HTR-8/SVneo (cell line): ENCODE results near the gene ABCG1.

Experiments
- DNase-seq: peaks from one replicate; pipeline ENCODE4 v3.0.0; 2011; ENCODE audit warnings: low spot score, mixed read lengths; ENCODE audit not compliant: insufficient read length
- FAIRE-seq: peaks from 2 replicates; lab custom pipeline; 2011; peaks lifted over from hg19 to GRCh38; lab: Jason Lieb, UNC

Gene ABCG1

GRCh38 chr21:42191064-42191463 lies 27.9 kb upstream of the ABCG1 start:
- no peak for DNase-seq
- FAIRE-seq = no peak

GRCh38 chr21:42191696-42192595 lies 27.0 kb upstream of the ABCG1 start:
- DNase-seq = no peak
- FAIRE-seq = no peak

GRCh38 chr21:42193131-42193671 lies 25.7 kb upstream of the ABCG1 start:
- FAIRE-seq = no peak
- DNase-seq = no peak

- FAIRE-seq = no peak
- DNase-seq = no peak
These were observed 25.2 kb upstream of the ABCG1 start for GRCh38 chr21:42193721-42194120.

- DNase-seq (no peak), FAIRE-seq (no peak)
These were observed 24.1 kb upstream of the ABCG1 start for GRCh38 chr21:42194863-42195262.

- DNase-seq (no peak), FAIRE-seq (no peak)
These were observed 23.4 kb upstream of the ABCG1 start for GRCh38 chr21:42195378-42196031.

GRCh38 chr21:42198929-42199867 lies 19.7 kb upstream of the ABCG1 start:
- FAIRE-seq (peak; percentile 20), DNase-seq (peak; percentile 65)

- DNase-seq = no peak
- FAIRE-seq = no peak
These were observed 19.0 kb upstream of the ABCG1 start for GRCh38 chr21:42199868-42200463.

GRCh38 chr21:42200906-42201614 lies 17.9 kb upstream of the ABCG1 start:
- DNase-seq = no peak
- FAIRE-seq = no peak

- no peak for FAIRE-seq
These were observed 17.3 kb upstream of the ABCG1 start for GRCh38 chr21:42201615-42202161.

GRCh38 chr21:42202321-42202720 lies 16.6 kb upstream of the ABCG1 start:
- FAIRE-seq = no peak
- no peak for DNase-seq

More at GRCh38 chr21:42201615-42202161, 17.3 kb upstream of the ABCG1 start:
- DNase-seq = no peak

- no peak for FAIRE-seq
These were observed 15.6 kb upstream of the ABCG1 start for GRCh38 chr21:42203321-42203720.

GRCh38 chr21:42203936-42204335 lies 15.0 kb upstream of the ABCG1 start:
- DNase-seq = no peak

More at GRCh38 chr21:42203321-42203720, 15.6 kb upstream of the ABCG1 start:
- DNase-seq = no peak

GRCh38 chr21:42207426-42207825 lies 11.5 kb upstream of the ABCG1 start:
- FAIRE-seq (no peak), DNase-seq (no peak)

More at GRCh38 chr21:42203936-42204335, 15.0 kb upstream of the ABCG1 start:
- FAIRE-seq = no peak

- DNase-seq (no peak), FAIRE-seq (no peak)
These were observed 10.9 kb upstream of the ABCG1 start for GRCh38 chr21:42208036-42208435.

- no peak for DNase-seq
- no peak for FAIRE-seq
These were observed 10.0 kb upstream of the ABCG1 start for GRCh38 chr21:42208801-42209490.

- FAIRE-seq = no peak
- no peak for DNase-seq
These were observed 9.0 kb upstream of the ABCG1 start for GRCh38 chr21:42209801-42210479.

GRCh38 chr21:42212266-42212665 lies 6.7 kb upstream of the ABCG1 start:
- DNase-seq (no peak), FAIRE-seq (no peak)
